ENCODE results near the gene MSMP. TPM values are rescaled to one million over a fixed set of nuclear protein-coding genes. Genes with fewer than 3 reads are reported as not detected.

MSMP gene
- total and polyA plus RNA-seq, 2 donors (not counting 1 experiment from before 2014, with no cell fraction given) = 2.3 to 3.9 TPM

DNA sequence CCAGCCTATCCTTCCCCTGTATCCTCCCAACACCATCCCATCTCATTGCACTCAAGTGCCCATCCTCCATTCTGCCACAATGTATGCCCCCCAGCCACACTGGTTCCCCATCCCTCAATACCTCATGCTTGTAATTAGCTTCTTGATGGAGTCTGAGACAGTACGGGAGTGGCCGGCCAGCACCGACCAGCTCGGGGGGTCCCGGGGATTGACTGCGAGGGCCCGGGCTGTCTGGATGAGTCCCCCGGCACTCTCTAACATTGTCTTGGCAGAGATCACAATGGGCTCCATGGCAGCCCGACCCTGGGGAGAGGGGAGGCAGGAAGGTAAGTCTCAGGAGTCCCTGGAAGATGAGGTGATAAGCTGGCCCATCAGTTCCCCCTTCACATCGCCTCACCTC is 47.1 kb downstream of the MSMP start:
- no peak overlapping the region for H3K4me2 ChIP-seq (replicated peaks; ENCODE audit: low read depth, low read length, poor library complexity, severe bottlenecking)
- H3K36me3 ChIP-seq (replicated peaks in 1 of 2; ENCODE audit: control extremely low read depth in 1 of 2, control insufficient read depth in 1 of 2, extremely low read depth in 1 of 2, insufficient read depth in 2 of 2, low read length in 1 of 2) = peaks cover 3 to 90% of the 10 kb centered on the region in 2 experiments
- Mint-ChIP-seq H3K9me3 (ENCODE audit: insufficient read depth) (no peaks in the 10 kb centered on the region), H3K27me3 (no peaks in the 10 kb centered on the region), H3K4me1 (no peaks in the 10 kb centered on the region), H3K4me3 (no peak overlapping the region), H3K27ac (no peak overlapping the region)
- no peaks in the 10 kb centered on the region for H3K27me3 ChIP-seq (replicated peaks in 1 of 4; ENCODE audit: control extremely low read depth in 1 of 4, control insufficient read depth in 3 of 4, insufficient read depth in 4 of 4, low read length in 3 of 4)
- ChIA-PET POLR2A (no interaction called here), CTCF (interaction anchor here (1.5 to 20.4 kb wide), 2 partner anchors 12 to 26 kb away, joined by 4 to 195 read pairs; partner anchors contain the start of genes CREB3 and TPM2)
- no peak overlapping the region for H3K4me3 ChIP-seq (ENCODE audit: control extremely low read depth in 1 of 5, extremely low read depth in 1 of 5, insufficient read depth in 1 of 5, low read depth in 2 of 5, low read length in 4 of 5)
- no peak overlapping the region for H2AFZ ChIP-seq (ENCODE audit: insufficient read depth, low read depth, low read length, poor library complexity, severe bottlenecking)
- no peaks in the 10 kb centered on the region for H3K4me1 ChIP-seq (ENCODE audit: control insufficient read depth in 2 of 2, insufficient read depth in 2 of 2, low read length in 2 of 2)
- no peak for TF ChIP-seq EZH2 (IDR thresholded peaks at IDR 0.05; ENCODE audit: borderline replicate concordance, insufficient read depth, low read depth, low read length, poor library complexity, severe bottlenecking)
- TF ChIP-seq, protein P1, sequence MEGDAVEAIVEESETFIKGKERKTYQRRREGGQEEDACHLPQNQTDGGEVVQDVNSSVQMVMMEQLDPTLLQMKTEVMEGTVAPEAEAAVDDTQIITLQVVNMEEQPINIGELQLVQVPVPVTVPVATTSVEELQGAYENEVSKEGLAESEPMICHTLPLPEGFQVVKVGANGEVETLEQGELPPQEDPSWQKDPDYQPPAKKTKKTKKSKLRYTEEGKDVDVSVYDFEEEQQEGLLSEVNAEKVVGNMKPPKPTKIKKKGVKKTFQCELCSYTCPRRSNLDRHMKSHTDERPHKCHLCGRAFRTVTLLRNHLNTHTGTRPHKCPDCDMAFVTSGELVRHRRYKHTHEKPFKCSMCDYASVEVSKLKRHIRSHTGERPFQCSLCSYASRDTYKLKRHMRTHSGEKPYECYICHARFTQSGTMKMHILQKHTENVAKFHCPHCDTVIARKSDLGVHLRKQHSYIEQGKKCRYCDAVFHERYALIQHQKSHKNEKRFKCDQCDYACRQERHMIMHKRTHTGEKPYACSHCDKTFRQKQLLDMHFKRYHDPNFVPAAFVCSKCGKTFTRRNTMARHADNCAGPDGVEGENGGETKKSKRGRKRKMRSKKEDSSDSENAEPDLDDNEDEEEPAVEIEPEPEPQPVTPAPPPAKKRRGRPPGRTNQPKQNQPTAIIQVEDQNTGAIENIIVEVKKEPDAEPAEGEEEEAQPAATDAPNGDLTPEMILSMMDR (IDR thresholded peaks at IDR 0.05) = no peak
- peaks cover 18% of the 10 kb centered on the region for H4K20me1 ChIP-seq (ENCODE audit: control insufficient read depth, insufficient read depth, low read length, poor library complexity, severe bottlenecking)
- H3K9me3 ChIP-seq (ENCODE audit: control extremely low read depth in 1 of 3, control insufficient read depth in 2 of 3, insufficient read depth in 1 of 3, low read length in 2 of 3) = no peaks in the 10 kb centered on the region
- peaks cover 21% of the 10 kb centered on the region for H3K79me2 ChIP-seq (ENCODE audit: control insufficient read depth, insufficient read depth, low read length)
- WGBS (ENCODE audit: insufficient coverage) = over 99% methylated on average over 10 of the region's 10 CpGs
- H3K9ac ChIP-seq (ENCODE audit: low read length) = no peak overlapping the region
- no peak for ATAC-seq (ENCODE audit: low read depth)
- H3K27ac ChIP-seq (ENCODE audit: low read length in 2 of 2) = no peak overlapping the region
- intact Hi-C loops (cut with micrococcal nuclease) = no loop called here
- no peak for DNase-seq

DNA sequence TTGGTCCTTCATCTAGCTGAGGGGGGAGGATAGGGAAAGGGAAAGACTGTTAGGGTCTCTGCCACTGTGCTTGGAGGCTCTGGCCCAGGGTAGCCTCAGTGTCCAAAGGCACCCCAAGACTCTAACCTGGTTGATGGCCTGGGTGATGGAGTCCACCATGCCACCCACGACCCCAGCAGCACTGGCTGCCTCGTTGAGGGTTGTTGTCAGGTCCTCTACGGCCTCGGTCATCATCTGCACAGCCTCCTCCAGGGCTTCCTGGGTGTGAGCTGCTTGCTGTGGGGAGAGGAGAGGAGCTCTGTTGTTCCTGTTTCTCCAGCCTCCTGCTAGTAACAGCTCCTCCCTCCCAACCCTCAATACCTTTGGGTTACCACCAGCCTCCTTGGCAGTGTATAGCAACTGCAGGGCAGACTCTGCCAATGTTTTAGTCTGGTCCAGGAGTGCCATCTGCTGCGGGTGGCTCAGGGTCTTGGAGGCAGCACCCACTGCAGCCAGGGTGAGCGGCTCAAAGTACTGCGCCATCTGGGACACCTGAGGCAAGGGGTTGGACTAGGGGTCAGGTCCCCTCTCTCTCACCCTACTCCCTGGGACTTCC is 48.1 kb downstream of the MSMP start:
- Mint-ChIP-seq H3K4me3 (no peak overlapping the region), H3K27ac (no peak overlapping the region), H3K27me3 (no peaks in the 10 kb centered on the region), H3K9me3 (ENCODE audit: insufficient read depth) (no peaks in the 10 kb centered on the region), H3K4me1 (no peaks in the 10 kb centered on the region)
- ChIA-PET POLR2A (no interaction called here), CTCF (interaction anchor here (0.8 to 20.4 kb wide), 3 partner anchors 11 to 1072 kb away, joined by 3 to 195 read pairs (median 4); partner anchors contain the start of genes CREB3 and TPM2)
- intact Hi-C loops (cut with micrococcal nuclease) = no loop called here
- Histone ChIP-seq H3K9ac (ENCODE audit: low read length) (no peak overlapping the region), H3K4me1 (ENCODE audit: control insufficient read depth in 2 of 2, insufficient read depth in 2 of 2, low read length in 2 of 2) (no peaks in the 10 kb centered on the region), H3K4me2 (replicated peaks; ENCODE audit: low read depth, low read length, poor library complexity, severe bottlenecking) (no peak overlapping the region), H2AFZ (ENCODE audit: insufficient read depth, low read depth, low read length, poor library complexity, severe bottlenecking) (no peak overlapping the region), H3K36me3 (replicated peaks in 1 of 2; ENCODE audit: control extremely low read depth in 1 of 2, control insufficient read depth in 1 of 2, extremely low read depth in 1 of 2, insufficient read depth in 2 of 2, low read length in 1 of 2) (peaks cover 4 to 90% of the 10 kb centered on the region in 2 experiments), H3K9me3 (ENCODE audit: control extremely low read depth in 1 of 3, control insufficient read depth in 2 of 3, insufficient read depth in 1 of 3, low read length in 2 of 3) (no peaks in the 10 kb centered on the region), H3K27me3 (replicated peaks in 1 of 4; ENCODE audit: control extremely low read depth in 1 of 4, control insufficient read depth in 3 of 4, insufficient read depth in 4 of 4, low read length in 3 of 4) (no peaks in the 10 kb centered on the region), H4K20me1 (ENCODE audit: control insufficient read depth, insufficient read depth, low read length, poor library complexity, severe bottlenecking) (peaks cover 18% of the 10 kb centered on the region), H3K79me2 (ENCODE audit: control insufficient read depth, insufficient read depth, low read length) (peaks cover 13% of the 10 kb centered on the region), H3K27ac (ENCODE audit: low read length in 2 of 2) (no peak overlapping the region), H3K4me3 (ENCODE audit: control extremely low read depth in 1 of 5, extremely low read depth in 1 of 5, insufficient read depth in 1 of 5, low read depth in 2 of 5, low read length in 4 of 5) (no peak overlapping the region)
- DNase-seq = no peak
- no peak for TF ChIP-seq EZH2 (IDR thresholded peaks at IDR 0.05; ENCODE audit: borderline replicate concordance, insufficient read depth, low read depth, low read length, poor library complexity, severe bottlenecking)
- TF ChIP-seq, protein P1 (IDR thresholded peaks at IDR 0.05) = no peak
- WGBS (ENCODE audit: insufficient coverage) = 100% methylated on average over 4 of the region's 7 CpGs
- ATAC-seq (ENCODE audit: low read depth) = no peak
